Peyer's patch (tissue), 4 donors: Measurements from ENCODE around the gene CHPT1.

Experiments used
- CTCF ChIP-seq, 6 experiments: fragments of 450-650 bp in 4 of 6; fragments of 200-600 bp in 2 of 6; sonication (generic) in 1 of 6; IDR thresholded peaks; one replicate each; pipeline ENCODE4 v1.5.1; 2017 to 2019; ENCODE audit warnings: antibody characterized with exemption in 6 of 6, mild to moderate bottlenecking in 3 of 6, moderate library complexity in 1 of 6
- POLR2A ChIP-seq, 2 donors: fragments of 450-650 bp; IDR thresholded peaks; one replicate each; pipeline ENCODE4 v1.5.1; 2017; ENCODE audit warnings: antibody characterized with exemption in 2 of 2, mild to moderate bottlenecking in 2 of 2, moderate library complexity in 2 of 2

- TF ChIP-seq CTCF (IDR thresholded peaks at IDR 0.05): no peak
- no peak for TF ChIP-seq POLR2A (IDR thresholded peaks at IDR 0.05)
These were observed 71.3 kb downstream of the CHPT1 start for GRCh38 chr12:101768781-101769180.
